GM18517 (cell line): Measurements from ENCODE around the gene POU6F2.

Experiments
- ATAC-seq: cut with Tn5 transposase; IDR thresholded peaks from one replicate; pipeline ENCODE4 v1.9.1; 2021; ENCODE audit warnings: mild to moderate bottlenecking, moderate library complexity; ENCODE audit not compliant: unreplicated experiment

POU6F2 gene

GRCh38 chr7:39247576-39247975, 269.9 kb downstream of the POU6F2 start:
- ATAC-seq: no peak

DNA sequence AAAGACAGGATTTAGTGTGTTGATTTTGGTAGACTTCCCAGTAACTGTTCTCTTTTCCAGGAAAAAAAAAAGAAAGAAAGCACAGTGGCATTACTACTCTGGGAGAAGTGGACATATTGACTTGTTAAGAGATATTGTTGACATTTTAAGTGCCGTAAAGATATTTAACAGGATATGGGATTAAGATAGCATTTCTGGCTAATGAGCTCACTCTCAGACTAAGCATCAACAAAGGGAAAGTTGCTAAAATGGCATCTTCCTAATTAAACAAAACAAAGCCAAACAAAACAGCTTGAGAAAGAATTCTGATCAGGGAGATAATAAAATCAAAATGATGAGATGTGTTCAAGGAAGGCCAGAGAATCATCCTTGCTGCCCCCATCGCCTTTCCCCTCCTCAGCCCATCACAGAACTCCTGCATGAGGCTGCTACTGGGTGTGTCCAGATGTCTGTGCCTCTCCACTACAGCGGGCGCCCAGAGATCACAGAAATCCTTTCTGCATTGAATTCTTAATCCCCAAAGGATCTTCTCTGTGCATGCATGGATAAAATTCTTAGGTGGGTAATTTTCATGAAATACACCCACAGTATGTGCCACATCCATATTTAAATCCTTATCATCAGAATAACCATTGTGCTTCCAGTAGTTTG, 270.5 kb downstream of the POU6F2 start:
- no peak for ATAC-seq

DNA sequence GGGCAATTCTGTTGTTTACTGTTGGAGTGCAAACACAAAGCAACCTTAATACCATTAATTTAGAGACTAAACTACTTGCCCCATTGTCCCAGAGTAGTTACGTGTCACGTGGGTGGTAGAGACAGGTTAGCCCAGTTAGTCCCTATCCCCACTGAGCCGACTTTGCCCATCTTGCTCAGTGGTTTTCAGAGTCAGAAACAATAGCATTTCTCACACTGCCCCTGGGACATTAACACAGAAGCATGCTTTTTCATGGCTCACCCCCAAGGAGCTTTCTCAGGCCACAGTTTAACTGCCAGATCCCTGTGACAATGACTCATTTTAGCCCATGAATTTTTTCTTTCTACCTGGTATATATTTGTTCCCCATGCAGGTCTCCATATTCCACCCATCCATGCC, 271.0 kb downstream of the POU6F2 start:
- no peak for ATAC-seq

DNA sequence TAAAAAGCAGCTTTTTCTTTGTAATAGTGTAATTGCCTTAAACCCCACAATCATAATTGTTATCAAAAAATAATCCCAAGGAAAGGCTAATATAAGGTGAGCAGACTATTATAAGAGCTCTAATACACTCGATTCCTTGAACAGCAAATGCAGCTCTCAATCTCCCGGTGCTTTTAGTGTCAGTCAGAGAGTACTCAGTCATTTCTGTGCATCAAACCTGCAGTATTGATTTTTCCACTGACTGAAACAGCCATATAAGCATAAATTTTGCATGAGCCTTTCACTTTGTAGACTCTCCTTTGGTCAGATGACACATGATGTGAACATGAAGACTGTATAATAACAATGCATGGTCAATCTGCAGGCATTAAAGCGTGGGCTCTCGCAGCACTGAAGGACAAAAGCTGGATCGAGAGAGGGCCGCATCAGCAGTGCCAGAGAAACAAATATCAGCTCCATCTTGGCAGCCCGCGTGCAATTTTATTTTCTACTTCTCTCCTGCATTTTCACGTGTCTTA, 272.0 kb downstream of the POU6F2 start:
- ATAC-seq: no peak

DNA sequence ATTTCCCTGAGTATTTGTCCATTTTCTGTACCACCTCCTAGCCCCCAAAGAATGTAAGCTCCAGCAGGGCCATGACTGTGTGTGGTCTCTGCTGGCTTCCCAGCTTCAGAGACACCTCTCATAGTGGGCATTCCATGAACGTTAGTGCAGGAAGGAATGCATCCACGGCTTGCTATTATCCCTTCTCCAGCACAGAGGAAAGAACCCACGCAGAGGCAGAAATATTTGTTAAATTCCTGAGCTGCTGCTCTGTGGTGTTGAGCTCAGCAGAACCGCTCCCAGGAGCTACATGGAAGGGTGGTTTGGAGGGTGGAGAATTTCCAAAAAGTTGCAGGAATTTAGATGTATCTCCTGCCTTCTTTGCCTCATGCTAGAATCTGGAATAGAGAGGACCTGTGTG, 275.2 kb downstream of the POU6F2 start:
- no peak for ATAC-seq

DNA sequence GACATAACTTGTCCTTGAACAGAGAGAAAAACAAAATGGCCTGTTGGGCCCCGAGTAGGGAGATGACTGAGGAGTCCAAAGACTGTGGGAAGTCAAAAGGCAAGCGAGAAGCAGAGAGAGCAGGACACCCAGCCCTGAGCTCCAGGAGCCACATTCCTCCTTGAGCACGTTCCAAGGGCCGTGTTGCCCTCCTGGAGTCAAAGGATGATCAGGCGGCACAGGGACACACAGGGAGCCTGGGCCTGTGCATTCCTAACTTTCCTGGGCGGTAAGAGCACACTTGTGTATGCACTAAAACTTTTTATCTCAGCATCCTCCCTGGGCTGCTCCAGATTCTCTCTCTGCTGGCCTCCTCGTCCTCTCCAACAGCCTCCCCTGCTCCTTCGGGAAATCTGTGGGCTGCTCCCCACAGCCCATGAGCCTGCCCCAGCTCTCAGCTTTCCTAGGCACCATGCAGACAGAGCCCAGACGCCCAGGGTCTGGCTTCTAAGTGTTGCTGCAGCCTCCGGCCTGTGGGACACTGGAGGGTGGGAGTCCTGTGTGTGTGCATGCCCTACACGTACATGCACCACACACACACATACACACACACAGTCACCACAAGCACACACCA, 281.8 kb downstream of the POU6F2 start:
- ATAC-seq: no peak

DNA sequence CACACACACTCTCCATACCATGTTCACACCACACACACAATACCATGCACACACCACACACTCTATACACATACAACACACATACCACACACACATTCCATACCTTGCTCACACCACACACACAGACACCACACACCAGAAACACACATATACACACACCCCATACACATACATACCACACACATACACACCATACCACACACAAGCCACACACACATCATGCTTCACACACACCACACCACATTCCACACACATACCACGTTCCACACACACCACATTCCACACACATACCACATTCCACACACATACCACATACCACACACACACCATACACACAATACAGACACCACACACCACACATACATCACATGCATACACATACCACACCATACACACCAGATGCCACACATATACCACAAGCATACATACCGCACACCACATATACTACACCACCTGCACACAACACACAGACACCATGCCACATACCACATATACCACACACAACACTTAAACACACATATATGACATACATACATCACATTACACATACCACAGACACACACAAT, 282.7 kb downstream of the POU6F2 start:
- no peak for ATAC-seq

- ATAC-seq: no peak
These were observed 284.1 kb downstream of the POU6F2 start for GRCh38 chr7:39261771-39262170.

DNA sequence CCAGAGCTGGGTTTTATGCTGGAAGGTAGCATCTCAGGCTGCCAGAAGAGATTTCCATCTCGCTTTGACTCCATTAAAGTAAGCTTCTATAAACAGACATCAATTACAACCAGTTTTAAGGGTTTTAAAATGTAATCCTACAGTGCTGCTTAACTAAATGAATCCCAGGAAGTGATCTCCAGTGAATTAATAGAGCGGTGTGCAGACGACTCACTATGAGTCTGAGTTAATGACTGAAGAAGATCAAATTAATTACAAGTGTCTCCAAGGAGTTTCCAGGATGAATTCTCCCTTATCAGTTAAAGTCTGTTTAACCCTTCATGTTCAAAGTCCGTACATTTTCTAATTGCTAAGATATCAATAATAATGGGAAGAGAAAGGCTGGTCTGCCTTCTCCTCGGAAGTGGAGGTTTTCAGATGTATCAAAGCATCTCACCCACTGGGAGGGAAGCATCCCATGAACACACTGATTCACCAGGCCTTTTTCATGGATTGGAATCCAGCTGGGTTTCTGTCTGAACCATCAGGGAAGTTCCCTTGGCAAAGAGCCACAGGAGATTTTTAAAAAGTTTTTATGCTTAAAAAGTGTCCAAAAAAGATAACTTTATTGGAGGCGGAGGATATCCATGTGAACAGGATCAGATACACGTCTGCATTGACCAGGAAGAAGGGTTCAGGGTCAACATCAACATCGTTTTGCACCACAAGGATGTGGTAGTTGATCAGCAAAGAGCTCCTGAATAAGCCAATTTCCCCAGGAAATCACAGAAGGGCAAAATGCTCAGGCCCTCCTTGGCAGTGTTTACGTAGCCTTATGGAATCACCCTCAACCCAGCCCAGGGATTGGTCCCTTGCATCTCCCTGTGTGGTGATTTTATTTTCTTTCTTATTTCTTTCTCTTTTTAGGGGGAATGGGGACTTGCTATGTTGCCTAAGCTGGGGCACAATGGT, 288.2 kb downstream of the POU6F2 start:
- no peak for ATAC-seq

GRCh38 chr7:39269034-39269433, 291.3 kb downstream of the POU6F2 start:
- ATAC-seq: no peak

DNA sequence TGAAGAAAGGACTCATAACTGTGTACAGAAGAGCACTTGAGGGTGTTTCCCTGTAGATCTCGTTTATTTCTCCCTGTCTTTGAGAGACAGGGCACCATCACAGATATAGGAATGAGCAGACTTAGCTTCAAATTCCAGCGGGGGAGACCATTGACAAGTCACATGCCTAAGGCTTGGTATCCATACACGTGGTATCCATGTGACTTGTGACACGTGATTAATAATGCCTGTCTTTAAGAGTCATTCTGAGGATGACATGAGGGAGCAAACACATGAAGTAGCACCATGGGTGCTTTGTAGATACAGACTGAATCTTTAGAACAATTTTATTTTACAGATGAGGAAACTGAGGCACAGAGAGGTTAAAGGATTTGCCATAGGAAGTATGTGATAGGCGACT, 292.3 kb downstream of the POU6F2 start:
- no peak for ATAC-seq

DNA sequence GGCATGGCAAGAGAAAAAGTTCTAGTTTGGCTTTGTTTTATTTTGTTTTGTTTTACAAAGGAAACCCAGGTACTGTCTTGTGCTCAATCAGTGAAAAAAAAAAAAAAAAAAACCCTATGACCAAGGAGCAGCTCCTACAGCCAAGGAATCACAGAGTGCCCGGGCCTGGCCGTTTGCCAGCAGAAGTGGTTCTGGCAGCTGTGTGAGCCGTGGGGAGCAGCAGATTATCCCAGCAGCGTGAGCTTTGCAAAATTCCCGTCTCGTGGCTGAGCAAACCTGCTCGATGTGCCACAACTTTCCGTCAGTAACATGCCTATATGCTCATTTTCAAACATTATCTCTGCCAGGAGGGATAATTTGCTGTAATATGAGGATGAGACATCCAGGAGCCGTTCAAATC, 293.7 kb downstream of the POU6F2 start:
- no peak for ATAC-seq

GRCh38 chr7:39272111-39272510, 294.4 kb downstream of the POU6F2 start:
- no peak for ATAC-seq

- no peak for ATAC-seq
These were observed 295.0 kb downstream of the POU6F2 start for GRCh38 chr7:39272691-39273090.

GRCh38 chr7:39280337-39280736, 302.6 kb downstream of the POU6F2 start:
- ATAC-seq: no peak

DNA sequence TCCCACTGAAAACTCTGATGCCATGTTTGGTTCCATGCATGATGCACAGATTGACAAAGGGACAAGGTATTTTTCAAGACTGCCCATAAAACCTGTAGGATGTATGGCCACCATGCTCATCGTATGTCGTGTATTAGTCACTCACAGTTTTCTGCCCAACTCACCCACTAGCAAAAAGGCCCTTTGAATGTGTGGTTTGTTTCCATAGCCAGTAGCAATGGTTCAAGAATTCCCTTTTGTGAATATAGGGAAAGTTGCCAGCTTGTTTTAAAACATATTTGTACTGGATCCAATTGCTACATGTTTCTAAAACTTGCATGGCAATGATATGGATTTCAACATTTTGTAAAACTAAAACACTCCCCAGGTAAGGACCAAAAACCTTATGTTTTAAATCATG, 307.5 kb downstream of the POU6F2 start:
- ATAC-seq: no peak

- no peak for ATAC-seq
These were observed 310.6 kb downstream of the POU6F2 start for GRCh38 chr7:39288303-39288702.

- ATAC-seq: no peak
These were observed 314.1 kb downstream of the POU6F2 start for GRCh38 chr7:39291628-39292410.

GRCh38 chr7:39293056-39293823, 315.5 kb downstream of the POU6F2 start:
- ATAC-seq: no peak

- ATAC-seq: no peak
These were observed 316.3 kb downstream of the POU6F2 start for GRCh38 chr7:39294022-39294421.
